CD4-positive, alpha-beta T cell treated with Interleukin-21 for 1 hour (primary cell): ENCODE measurements around the gene PLIN4.
"Not testable (repeated sequence)": the region's sequence is repeated elsewhere in the genome, so short reads cannot be mapped to it uniquely, and the experiment has no call there.

Source experiments
- DNase-seq: peaks from one replicate; pipeline ENCODE4 v3.0.0-alpha.2; 2020

PLIN4 gene

GRCh38 chr19:4543842-4544647 lies 25.8 kb upstream of the PLIN4 start:
- no peak for DNase-seq

GRCh38 chr19:4542896-4543841 lies 24.9 kb upstream of the PLIN4 start:
- no peak for DNase-seq

GRCh38 chr19:4541806-4542145 lies 23.5 kb upstream of the PLIN4 start:
- not testable (repeated sequence) for DNase-seq

- no peak for DNase-seq
Observed at GRCh38 chr19:4541114-4541805, 23.0 kb upstream of the PLIN4 start.

- DNase-seq, result peak; percentile 39
Observed at GRCh38 chr19:4539693-4540581, 21.7 kb upstream of the PLIN4 start, which contains the start of gene LRG1. LRG1 (minus strand) TSS chr19:4540036; CDS start chr19:4540013, 23 bp downstream.

DNA sequence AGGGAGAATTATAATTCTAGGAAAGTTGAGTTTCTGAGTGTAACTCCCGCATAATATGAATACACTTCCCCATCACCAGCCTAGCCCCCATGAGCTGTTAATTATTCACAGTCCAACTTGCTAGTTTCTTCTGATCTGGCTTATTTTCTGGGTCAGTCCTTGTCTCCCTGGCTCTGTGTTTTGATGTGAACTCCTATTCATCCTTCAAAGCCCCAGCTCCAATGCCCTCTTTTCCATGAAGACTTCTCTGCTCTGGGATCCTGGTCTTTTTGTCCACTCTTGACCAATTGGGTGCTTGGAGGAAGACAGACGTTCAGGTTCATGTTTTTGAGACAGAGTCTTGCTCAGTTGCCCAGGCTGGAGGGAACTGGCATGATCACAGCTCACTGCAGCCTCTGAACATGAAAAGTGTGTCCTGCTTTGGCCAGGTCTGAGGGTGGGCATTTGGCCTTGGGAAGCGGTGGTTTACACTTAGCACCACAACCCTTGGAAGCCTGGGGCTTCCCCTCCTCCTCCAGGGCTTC lies 20.9 kb upstream of the PLIN4 start:
- DNase-seq, result no peak

DNA sequence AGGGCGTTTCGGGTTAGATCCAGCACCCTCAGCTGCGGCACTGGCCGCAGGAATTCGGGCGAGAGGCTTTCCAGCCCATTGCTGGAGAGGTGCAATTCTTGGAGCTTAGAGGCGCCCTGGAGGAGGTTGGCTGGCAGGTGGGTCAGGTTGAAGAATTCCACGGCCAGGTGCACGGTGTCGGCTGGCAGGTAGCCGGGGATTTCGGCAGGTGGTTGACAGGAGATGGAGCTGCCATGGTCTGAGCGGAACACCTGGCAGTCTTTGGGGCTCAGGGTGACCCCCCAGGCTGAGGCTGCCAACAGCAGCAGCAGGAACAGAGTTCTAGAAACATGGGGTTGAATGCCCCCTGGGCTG lies 20.3 kb upstream of the PLIN4 start:
- DNase-seq, result no peak

DNA sequence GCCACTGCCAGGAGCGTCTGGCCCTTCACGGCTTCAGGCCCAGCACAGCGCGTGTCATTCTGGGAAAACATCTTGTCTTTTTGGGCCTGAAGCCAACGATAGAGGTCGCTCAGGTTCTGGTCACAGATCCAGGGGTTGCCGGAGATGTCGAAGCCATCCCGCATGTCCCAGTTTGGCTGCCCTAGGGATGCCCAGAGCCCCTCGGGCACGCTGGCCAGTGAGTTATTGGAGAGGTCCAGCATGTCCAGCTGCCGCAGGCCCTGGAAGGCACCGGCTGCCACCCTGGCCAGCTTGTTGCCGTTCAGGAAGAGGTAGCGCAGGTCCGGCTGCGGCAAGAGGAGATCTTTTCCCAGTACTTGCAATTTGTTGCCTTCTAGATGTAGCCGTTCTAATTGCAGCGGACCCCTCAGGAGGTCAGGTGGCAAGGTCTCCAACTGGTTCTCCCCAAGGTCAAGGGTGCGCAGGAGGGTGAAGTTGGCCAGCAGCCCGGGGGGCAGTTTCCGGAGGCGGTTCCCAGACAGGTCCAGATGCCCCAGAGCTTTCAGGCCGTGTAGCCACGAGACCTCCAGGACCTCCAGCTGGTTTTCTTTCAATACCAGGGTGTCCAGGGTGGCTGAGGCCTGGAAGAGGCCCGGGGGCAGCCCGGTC lies 19.8 kb upstream of the PLIN4 start:
- DNase-seq, result no peak

- DNase-seq, result no peak
Observed at GRCh38 chr19:4536798-4537197, 18.5 kb upstream of the PLIN4 start.

- DNase-seq, result peak; percentile 55
Observed at GRCh38 chr19:4534836-4535658, 16.8 kb upstream of the PLIN4 start, which contains the start of gene PLIN5. PLIN5 (minus strand) TSS chr19:4535224; CDS start chr19:4534074, 1,150 bp downstream.

DNA sequence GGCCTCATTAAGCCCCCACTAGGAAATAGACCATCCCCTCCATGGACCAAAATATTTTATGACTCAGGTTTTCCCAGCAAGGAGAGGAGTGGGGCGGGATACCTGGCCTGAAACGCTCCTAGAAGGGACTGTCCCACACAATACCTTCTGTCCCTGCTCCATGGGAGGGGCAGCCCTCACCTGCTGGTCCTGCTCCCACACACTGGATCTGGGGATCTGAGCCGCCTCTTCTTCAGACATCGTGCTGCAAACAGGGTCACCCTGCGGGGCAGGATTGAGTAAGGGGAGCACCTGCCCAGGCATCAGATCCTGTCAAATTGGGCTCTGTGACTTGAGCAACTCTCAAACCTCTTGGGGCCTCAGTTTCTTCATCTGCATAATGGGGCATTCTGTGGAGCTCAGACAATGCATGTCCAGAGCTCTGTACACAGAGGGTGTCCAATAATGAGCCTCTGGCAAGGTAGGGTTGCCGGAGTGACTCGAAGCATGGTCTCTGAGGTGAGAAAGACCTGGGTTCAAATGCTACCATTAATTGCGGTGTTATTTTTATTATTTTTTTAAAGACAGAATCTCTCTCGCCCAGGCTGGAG lies 15.6 kb upstream of the PLIN4 start:
- no peak for DNase-seq

GRCh38 chr19:4533334-4533733 lies 15.0 kb upstream of the PLIN4 start:
- DNase-seq, result no peak

- DNase-seq, result no peak
Observed at GRCh38 chr19:4531562-4532165, 13.4 kb upstream of the PLIN4 start.

DNA sequence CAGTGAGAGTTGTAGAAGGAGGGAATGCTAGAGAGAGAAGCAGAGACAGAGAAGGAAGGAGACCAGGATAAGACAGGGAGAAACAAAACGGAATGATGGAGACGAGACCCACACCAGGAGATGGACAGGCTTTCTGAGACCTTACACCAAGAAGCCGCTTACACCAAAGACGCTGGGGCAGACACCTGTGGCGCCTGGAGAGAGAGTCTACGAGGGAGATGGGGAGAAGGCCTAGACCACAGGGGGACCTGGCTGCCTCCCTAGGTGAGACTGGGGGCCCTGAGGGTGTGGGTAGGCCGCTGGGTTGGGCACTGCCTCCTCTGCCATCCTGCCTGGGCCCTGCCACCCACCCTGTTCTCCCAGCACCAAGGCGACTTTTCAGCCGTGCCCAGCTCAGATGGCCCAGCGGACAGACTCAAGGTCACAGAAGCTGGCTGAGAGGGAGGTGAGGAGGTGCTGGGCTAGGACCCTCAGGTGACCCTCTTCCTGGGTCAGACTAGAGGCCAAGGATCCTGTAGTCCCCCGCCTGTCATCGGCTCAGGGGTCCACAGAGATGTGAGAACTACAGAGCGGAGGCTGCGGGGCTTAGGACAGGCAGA lies 11.7 kb upstream of the PLIN4 start:
- no peak for DNase-seq

DNA sequence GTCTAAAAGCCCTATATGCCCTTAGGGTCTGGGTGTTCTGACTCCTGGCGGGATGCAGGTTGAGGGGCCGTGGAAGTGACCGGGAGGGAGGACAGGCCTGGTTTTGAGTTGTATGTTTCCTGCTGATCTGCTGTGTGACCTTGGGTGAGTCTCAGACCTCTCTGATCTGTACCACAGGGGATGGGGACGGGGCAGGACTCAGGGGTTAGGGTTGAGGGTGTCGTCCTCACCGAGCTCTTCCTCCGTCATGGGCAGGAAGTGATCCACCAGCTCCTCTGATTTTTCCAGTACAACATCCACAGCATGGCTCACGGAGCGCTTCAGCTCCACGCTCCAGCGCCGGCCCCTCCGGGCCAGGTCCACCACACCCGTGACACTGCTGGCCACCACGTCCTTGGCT lies 10.6 kb upstream of the PLIN4 start:
- no peak for DNase-seq

GRCh38 chr19:4527377-4527776 lies 9.1 kb upstream of the PLIN4 start:
- not testable (repeated sequence) for DNase-seq

DNA sequence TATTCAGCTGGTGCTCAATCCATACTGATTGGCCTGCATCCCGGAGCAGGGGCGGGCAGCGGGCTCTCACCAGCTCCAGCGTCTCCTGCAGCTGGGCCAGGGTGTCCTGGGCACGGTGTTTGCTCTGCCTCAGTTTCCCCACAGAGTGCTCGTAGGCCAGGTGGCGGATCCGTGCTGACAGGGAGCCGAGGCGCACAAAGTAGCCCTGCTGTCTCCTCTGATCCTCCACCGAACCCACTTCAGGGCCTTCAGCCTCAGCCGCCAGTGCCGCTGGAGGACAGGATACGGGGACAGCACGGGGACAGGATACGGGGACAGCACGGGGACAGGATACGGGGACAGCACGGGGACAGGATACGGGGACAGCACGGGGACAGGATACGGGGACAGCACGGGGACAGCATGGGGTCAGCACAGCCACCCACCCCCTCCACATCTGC lies 7.3 kb upstream of the PLIN4 start:
- DNase-seq, result no peak

DNA sequence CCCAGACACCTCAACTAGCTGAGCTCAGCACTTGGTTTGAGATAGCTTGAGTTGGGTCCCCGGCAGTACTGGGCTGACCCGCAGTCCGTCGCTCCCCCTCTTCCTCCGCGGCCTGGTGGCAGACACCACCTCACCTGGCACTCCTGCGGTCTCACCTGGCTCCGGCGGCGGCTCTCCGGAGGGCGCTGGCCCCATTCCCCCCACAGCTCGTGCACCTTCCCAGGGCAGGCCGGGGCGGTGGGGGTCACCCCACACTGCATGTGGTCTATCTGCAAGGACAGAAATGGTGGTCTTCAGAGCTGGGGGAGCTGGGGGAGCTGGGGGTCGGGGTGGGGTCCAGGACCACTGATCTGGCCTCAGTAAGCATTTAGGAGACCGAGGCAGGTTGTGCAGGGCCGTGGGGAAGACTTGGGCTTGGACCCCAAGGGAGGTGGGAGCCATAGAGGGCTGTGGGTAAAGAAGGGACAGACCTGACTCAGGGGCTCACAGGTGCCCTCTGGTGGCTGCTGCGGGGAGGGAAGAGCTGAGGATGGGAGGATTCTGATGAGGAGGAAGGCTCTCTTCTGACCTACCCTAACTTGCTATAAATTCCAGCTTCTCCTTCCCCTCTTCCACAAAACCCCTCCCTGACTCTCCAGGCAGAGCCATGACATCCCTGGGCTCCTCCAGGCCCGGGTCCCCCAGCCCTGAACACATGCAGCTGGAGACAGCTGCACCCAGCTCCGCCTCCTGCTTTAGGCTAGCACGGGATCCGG lies 6.7 kb upstream of the PLIN4 start:
- peak; percentile 63 for DNase-seq
